HepG2 (cell line): ENCODE measurements around the gene LYPD4. TPM values are rescaled to one million over a fixed set of nuclear protein-coding genes. Genes with fewer than 3 reads are reported as not detected.

Experiments
- AHR ChIP-seq: IDR thresholded peaks from 2 replicates; pipeline ENCODE4 v1.6.1; 2018; ENCODE audit warnings: missing genetic modification reagents, missing compliant biosample characterization
- HDAC6 ChIP-seq: fragments of 200-600 bp; sonication (generic); IDR thresholded peaks from 2 replicates; pipeline ENCODE4 v1.7.0; 2017; ENCODE audit warnings: mild to moderate bottlenecking, antibody characterized with exemption, low read length, low read depth
- NFE2 ChIP-seq: sonication (generic); formaldehyde crosslinking; IDR thresholded peaks from 2 replicates; pipeline ENCODE4 v1.4.0; 2020; ENCODE audit warnings: missing genetic modification reagents
- PHF20 ChIP-seq: sonication (generic); formaldehyde crosslinking; IDR thresholded peaks from 2 replicates; pipeline ENCODE4 v1.5.0; 2020; ENCODE audit warnings: mild to moderate bottlenecking, missing genetic modification reagents
- PLRG1 ChIP-seq: fragments of 450-650 bp; conservative IDR thresholded peaks from 2 replicates; pipeline ENCODE4 v1.6.1; 2016
- RAD51 ChIP-seq: fragments of 450-650 bp; IDR thresholded peaks from 2 replicates; pipeline ENCODE4 v1.6.1; 2016; ENCODE audit warnings: borderline replicate concordance
- RARG ChIP-seq: sonication (generic); formaldehyde crosslinking; IDR thresholded peaks from 2 replicates; pipeline ENCODE4 v1.4.0; 2020; ENCODE audit warnings: low read depth, mild to moderate bottlenecking, missing genetic modification reagents
- RBAK ChIP-seq: sonication (generic); formaldehyde crosslinking; IDR thresholded peaks from 2 replicates; pipeline ENCODE4 v1.5.1; 2020; ENCODE audit warnings: mild to moderate bottlenecking, missing genetic modification reagents
- SPEN ChIP-seq: sonication (generic); formaldehyde crosslinking; IDR thresholded peaks from 2 replicates; pipeline ENCODE4 v1.5.1; 2020; ENCODE audit warnings: low read depth, mild to moderate bottlenecking, missing genetic modification reagents
- TAF1 ChIP-seq: sonication (generic); formaldehyde crosslinking; IDR thresholded peaks from 2 replicates; pipeline ENCODE4 v1.4.0; 2020; ENCODE audit warnings: missing genetic modification reagents
- ZBTB42 ChIP-seq: sonication (generic); formaldehyde crosslinking; IDR thresholded peaks from 2 replicates; pipeline ENCODE4 v1.5.0; 2020; ENCODE audit warnings: mild to moderate bottlenecking, missing genetic modification reagents
- ZFP41 ChIP-seq: sonication (generic); formaldehyde crosslinking; IDR thresholded peaks from 2 replicates; pipeline ENCODE4 v1.4.0; 2020; ENCODE audit warnings: mild to moderate bottlenecking, missing genetic modification reagents, borderline replicate concordance
- ZNF207 ChIP-seq: fragments of 450-650 bp; IDR thresholded peaks from 2 replicates; pipeline ENCODE4 v1.6.1; 2016; ENCODE audit warnings: antibody characterized with exemption, borderline replicate concordance
- ZNF260 ChIP-seq: sonication (generic); formaldehyde crosslinking; IDR thresholded peaks from 2 replicates; pipeline ENCODE4 v1.4.0; 2020; ENCODE audit warnings: missing genetic modification reagents, low read depth, mild to moderate bottlenecking, borderline replicate concordance
- ZNF839 ChIP-seq: sonication (generic); formaldehyde crosslinking; IDR thresholded peaks from 2 replicates; pipeline ENCODE4 v1.4.0; 2020; ENCODE audit warnings: missing genetic modification reagents, mild to moderate bottlenecking, borderline replicate concordance
- polyA plus RNA-seq, 8 experiments: library from polyadenylated mRNA; depleted of rRNA in 3 of 8; stranded (reverse) in 7 of 8; unstranded in 1 of 8; fragments of >200 nt; fragmentation: Illumina TruSeq in 4 of 8; extraction: Trizol in 4 of 8; gene quantifications; 2 replicates each; pipeline versions ENCODE4 v1.2.1 to v1.2.3, GENCODE V29; 2011 to 2016; ENCODE audit warnings: low read depth in 4 of 8, missing spikeins in 1 of 8, mixed read lengths in 1 of 8; ENCODE audit not compliant: insufficient read depth in 1 of 8
- total RNA-seq, 5 experiments: library from RNA; depleted of rRNA; stranded (reverse); fragments of >200 nt; fragmentation: Illumina TruSeq; extraction: Trizol; gene quantifications; 2 replicates each; pipeline ENCODE4 v1.2.3, GENCODE V29; 2016; ENCODE audit warnings: low read depth in 1 of 5
- TF ChIP-seq, protein P1 (sequence below): sonication (generic); formaldehyde crosslinking; IDR thresholded peaks from 2 replicates; pipeline ENCODE4 v1.8.1; 2023; ENCODE audit warnings: mild to moderate bottlenecking, missing genetic modification reagents, borderline replicate concordance
- TF ChIP-seq, protein P2 (sequence below): sonication (generic); formaldehyde crosslinking; IDR thresholded peaks from 2 replicates; pipeline ENCODE4 v1.4.0; 2020; ENCODE audit warnings: missing genetic modification reagents, borderline replicate concordance
- TF ChIP-seq, protein P3 (sequence below): sonication (generic); formaldehyde crosslinking; IDR thresholded peaks from 2 replicates; pipeline ENCODE4 v1.4.0; 2020; ENCODE audit warnings: missing genetic modification reagents, borderline replicate concordance
- TF ChIP-seq, protein P4 (sequence below): sonication (generic); formaldehyde crosslinking; IDR thresholded peaks from 2 replicates; pipeline ENCODE4 v1.4.0; 2020; ENCODE audit warnings: missing genetic modification reagents

The LYPD4 gene
- total and polyA plus RNA-seq, 2 of the 13 experiments (the other 11 are each of a cell fraction or from before 2014, with no cell fraction given): not detected

DNA sequence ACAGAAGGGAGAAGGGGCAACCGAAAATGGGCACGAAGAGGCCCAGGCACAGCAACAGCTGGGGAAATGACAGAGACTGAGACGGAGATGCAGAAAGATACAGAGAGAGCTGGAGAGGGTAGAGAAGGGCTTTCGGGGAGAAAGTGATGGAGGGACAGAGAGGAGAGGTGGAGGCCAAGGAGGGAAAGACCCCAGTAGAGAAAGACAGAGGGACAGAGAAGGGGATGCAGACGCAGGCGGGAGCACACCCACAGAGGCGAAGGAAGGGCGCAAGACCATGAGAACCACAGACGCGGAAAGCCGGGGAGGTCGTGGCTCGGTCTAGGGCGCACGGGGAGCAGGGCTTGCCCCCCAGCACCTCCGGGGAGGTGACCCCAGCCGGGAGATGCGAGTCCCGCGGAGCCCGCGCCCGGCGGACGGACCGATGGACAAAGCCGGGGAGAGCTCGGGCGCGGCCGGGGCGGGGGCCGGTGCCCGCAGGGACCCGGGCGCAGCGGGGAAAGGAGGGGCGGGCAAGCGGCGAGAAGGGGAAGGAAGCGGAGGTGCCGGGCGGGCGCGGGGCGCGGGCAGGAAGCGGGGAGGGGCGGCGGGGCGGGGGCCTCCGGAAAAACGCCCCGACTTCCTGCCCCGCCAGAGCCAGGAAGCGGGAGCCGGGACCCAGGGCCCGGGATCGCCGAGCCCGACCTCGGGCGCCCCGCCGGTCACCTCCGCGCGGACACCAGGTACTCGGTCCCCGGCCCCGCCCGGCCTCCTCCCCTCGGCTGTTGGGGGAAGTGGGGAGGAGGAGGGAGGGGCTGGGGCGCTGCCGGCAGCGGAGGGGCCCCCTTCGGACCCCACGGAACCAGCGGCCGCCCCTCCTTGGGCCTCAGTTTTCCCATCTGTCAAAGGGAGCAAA lies 38.3 kb upstream of the LYPD4 start, which contains the start of gene ARHGEF1 (continued):
- TF ChIP-seq ZNF839 (no peak), NFE2 (CRISPR knock-in tag) (no peak), ZFP41 (no peak), RAD51 (no peak), ZNF260 (CRISPR knock-in tag) (no peak), PHF20 (CRISPR knock-in tag) (peak; percentile 55; the same call in 1 of the 2 replicates), ZBTB42 (CRISPR knock-in tag) (no peak), RARG (CRISPR knock-in tag) (no peak), PLRG1 (no peak), ZNF207 (no peak), HDAC6 (no peak), TAF1 (CRISPR knock-in tag) (no peak), AHR (CRISPR knock-in tag) (0 out of 2 replicates have a peak, but pooled peaks have one; percentile 35), RBAK (no peak), SPEN (CRISPR knock-in tag) (no peak; the same call in 1 of the 2 replicates)
- TF ChIP-seq, protein P1, sequence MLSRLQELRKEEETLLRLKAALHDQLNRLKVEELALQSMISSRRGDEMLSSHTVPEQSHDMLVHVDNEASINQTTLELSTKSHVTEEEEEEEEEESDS (CRISPR knock-in tag): no peak
- TF ChIP-seq, protein P2, sequence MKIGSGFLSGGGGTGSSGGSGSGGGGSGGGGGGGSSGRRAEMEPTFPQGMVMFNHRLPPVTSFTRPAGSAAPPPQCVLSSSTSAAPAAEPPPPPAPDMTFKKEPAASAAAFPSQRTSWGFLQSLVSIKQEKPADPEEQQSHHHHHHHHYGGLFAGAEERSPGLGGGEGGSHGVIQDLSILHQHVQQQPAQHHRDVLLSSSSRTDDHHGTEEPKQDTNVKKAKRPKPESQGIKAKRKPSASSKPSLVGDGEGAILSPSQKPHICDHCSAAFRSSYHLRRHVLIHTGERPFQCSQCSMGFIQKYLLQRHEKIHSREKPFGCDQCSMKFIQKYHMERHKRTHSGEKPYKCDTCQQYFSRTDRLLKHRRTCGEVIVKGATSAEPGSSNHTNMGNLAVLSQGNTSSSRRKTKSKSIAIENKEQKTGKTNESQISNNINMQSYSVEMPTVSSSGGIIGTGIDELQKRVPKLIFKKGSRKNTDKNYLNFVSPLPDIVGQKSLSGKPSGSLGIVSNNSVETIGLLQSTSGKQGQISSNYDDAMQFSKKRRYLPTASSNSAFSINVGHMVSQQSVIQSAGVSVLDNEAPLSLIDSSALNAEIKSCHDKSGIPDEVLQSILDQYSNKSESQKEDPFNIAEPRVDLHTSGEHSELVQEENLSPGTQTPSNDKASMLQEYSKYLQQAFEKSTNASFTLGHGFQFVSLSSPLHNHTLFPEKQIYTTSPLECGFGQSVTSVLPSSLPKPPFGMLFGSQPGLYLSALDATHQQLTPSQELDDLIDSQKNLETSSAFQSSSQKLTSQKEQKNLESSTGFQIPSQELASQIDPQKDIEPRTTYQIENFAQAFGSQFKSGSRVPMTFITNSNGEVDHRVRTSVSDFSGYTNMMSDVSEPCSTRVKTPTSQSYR: no peak
- TF ChIP-seq, protein P3, sequence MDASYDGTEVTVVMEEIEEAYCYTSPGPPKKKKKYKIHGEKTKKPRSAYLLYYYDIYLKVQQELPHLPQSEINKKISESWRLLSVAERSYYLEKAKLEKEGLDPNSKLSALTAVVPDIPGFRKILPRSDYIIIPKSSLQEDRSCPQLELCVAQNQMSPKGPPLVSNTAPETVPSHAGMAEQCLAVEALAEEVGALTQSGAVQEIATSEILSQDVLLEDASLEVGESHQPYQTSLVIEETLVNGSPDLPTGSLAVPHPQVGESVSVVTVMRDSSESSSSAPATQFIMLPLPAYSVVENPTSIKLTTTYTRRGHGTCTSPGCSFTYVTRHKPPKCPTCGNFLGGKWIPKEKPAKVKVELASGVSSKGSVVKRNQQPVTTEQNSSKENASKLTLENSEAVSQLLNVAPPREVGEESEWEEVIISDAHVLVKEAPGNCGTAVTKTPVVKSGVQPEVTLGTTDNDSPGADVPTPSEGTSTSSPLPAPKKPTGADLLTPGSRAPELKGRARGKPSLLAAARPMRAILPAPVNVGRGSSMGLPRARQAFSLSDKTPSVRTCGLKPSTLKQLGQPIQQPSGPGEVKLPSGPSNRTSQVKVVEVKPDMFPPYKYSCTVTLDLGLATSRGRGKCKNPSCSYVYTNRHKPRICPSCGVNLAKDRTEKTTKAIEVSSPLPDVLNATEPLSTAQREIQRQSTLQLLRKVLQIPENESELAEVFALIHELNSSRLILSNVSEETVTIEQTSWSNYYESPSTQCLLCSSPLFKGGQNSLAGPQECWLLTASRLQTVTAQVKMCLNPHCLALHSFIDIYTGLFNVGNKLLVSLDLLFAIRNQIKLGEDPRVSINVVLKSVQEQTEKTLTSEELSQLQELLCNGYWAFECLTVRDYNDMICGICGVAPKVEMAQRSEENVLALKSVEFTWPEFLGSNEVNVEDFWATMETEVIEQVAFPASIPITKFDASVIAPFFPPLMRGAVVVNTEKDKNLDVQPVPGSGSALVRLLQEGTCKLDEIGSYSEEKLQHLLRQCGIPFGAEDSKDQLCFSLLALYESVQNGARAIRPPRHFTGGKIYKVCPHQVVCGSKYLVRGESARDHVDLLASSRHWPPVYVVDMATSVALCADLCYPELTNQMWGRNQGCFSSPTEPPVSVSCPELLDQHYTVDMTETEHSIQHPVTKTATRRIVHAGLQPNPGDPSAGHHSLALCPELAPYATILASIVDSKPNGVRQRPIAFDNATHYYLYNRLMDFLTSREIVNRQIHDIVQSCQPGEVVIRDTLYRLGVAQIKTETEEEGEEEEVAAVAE (CRISPR knock-in tag): no peak
- TF ChIP-seq, protein P4, sequence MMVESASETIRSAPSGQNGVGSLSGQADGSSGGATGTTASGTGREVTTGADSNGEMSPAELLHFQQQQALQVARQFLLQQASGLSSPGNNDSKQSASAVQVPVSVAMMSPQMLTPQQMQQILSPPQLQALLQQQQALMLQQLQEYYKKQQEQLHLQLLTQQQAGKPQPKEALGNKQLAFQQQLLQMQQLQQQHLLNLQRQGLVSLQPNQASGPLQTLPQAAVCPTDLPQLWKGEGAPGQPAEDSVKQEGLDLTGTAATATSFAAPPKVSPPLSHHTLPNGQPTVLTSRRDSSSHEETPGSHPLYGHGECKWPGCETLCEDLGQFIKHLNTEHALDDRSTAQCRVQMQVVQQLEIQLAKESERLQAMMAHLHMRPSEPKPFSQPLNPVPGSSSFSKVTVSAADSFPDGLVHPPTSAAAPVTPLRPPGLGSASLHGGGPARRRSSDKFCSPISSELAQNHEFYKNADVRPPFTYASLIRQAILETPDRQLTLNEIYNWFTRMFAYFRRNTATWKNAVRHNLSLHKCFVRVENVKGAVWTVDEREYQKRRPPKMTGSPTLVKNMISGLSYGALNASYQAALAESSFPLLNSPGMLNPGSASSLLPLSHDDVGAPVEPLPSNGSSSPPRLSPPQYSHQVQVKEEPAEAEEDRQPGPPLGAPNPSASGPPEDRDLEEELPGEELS: no peak
